ENCODE data around the gene MYB. TPM values are rescaled to one million over a fixed set of nuclear protein-coding genes. Genes with fewer than 3 reads are reported as not detected.
"Not testable (repeated sequence)": the region's sequence is repeated elsewhere in the genome, so short reads cannot be mapped to it uniquely, and the experiment has no call there.

Gene MYB
- total RNA-seq, 4 donors from 2014 or later, result 0.50 to 0.96 (median 0.56) TPM; not detected in 1

DNA sequence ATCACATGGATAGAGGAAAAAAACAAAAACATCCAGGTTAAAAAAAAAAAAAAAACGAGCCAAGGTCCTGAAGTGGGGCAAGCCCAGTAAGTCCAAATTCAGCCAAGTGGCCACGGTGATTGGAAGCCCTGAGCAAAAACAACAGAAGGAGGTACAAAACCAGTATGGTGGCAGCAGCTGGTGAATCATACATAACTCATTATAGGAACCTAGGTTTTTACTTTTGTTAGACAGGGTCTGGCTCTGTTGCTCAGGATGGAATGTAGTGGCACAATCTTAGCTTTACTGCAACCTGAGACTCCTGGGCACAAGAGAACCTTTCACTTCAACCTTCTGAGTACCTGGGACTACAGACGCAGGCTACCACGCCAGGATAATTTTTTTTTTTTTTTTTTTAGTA is 22.7 kb upstream of the MYB start:
- TF ChIP-seq, protein P1, sequence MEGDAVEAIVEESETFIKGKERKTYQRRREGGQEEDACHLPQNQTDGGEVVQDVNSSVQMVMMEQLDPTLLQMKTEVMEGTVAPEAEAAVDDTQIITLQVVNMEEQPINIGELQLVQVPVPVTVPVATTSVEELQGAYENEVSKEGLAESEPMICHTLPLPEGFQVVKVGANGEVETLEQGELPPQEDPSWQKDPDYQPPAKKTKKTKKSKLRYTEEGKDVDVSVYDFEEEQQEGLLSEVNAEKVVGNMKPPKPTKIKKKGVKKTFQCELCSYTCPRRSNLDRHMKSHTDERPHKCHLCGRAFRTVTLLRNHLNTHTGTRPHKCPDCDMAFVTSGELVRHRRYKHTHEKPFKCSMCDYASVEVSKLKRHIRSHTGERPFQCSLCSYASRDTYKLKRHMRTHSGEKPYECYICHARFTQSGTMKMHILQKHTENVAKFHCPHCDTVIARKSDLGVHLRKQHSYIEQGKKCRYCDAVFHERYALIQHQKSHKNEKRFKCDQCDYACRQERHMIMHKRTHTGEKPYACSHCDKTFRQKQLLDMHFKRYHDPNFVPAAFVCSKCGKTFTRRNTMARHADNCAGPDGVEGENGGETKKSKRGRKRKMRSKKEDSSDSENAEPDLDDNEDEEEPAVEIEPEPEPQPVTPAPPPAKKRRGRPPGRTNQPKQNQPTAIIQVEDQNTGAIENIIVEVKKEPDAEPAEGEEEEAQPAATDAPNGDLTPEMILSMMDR (IDR thresholded peaks at IDR 0.05), result no peak
- ATAC-seq (ENCODE audit: low FRiP score), result no peak
- DNase-seq (ENCODE audit: low spot score), result no peak

GRCh38 chr6:135159531-135159930 is 21.6 kb upstream of the MYB start:
- DNase-seq (ENCODE audit: low spot score) (no peak), ATAC-seq (ENCODE audit: low FRiP score) (no peak)
- TF ChIP-seq, protein P1 (IDR thresholded peaks at IDR 0.05), result no peak

DNA sequence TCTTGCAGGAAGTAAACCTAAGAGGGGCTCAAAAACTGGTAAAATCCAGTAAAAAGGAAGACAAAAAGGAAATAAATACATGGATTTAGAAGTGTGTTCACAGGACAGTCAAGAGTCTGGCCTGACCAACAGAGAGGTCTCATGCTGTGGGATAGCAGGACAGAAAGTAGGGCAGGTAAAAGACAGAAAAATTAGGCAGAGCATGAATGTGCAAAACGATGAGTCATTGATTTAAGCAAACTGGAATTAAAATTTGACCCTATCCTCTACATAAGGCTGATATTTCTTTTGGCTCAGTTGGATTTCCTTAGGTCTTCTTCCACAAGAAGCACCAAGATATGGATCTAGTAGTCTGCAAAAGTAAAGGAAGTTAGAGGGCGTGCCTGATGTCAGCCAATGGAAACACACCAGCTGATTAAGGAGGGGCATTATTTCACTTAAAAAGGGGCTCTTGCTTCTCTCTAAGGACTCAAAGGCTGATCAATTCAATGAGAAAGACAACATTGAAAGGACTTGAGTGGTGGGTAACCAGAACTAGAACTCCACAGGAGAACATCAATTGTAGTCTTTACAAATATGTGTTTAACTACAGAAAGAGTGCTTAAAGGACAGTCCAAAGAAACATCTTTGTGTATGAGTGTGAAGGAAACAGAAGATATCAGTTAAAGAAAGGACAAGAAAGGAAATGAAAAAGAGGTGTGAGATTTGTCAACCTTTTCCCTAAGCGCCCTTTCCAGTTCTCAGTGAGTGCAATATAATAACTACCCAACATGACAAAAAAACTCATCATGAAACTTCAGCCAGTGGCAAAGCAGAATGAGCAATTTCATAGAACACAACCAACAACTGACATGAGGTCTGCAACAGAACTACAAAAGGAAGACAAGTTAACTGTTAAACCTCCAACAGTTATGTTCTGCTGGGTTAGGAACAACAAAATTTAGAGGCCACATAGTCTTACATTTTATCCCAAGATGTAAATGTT is 19.4 kb upstream of the MYB start:
- ATAC-seq (ENCODE audit: low FRiP score) (no peak), DNase-seq (ENCODE audit: low spot score) (no peak)
- TF ChIP-seq, protein P1 (IDR thresholded peaks at IDR 0.05), result no peak

DNA sequence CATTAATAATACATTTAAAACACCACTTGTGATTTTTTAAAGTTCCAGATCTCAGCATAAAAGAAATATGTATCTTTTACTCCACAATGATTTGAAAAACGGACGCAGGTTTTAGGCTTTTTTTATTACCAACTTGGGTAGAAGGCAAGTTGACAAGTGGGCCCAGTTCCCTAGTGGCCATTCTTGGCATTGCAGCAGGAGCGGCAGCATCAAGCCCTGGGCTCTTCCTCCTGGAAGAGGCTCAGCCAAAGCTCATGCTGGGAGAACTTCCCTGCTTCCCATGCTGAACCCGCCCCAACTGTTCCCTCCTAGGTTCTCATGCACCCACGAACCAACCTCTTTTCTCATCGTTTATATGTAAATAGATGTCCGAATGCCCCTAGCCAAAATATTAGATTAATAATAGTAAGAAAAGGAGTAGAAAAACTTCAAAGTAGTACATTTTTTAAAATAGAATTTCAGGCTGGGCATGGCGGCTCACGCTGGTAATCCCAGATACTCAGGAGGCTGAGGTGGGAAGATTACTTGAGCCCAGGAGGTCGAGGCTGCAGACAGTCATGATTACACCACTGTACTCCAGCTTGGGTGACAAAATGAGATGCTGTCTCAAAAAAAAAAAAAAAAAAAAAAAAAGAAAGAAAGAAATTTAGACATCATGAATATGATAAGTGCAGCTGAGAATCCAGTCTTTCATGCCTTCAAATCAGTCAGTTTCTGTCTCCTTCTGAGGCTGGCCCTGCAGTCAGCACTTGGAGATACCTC is 18.2 kb upstream of the MYB start:
- no peak for DNase-seq (ENCODE audit: low spot score)
- no peak for ATAC-seq (ENCODE audit: low FRiP score)
- TF ChIP-seq, protein P1 (IDR thresholded peaks at IDR 0.05), result no peak

- DNase-seq (ENCODE audit: low spot score) (no peak), ATAC-seq (ENCODE audit: low FRiP score) (no peak)
- TF ChIP-seq, protein P1 (IDR thresholded peaks at IDR 0.05), result no peak
These were observed 17.7 kb upstream of the MYB start for GRCh38 chr6:135163440-135163738.

DNA sequence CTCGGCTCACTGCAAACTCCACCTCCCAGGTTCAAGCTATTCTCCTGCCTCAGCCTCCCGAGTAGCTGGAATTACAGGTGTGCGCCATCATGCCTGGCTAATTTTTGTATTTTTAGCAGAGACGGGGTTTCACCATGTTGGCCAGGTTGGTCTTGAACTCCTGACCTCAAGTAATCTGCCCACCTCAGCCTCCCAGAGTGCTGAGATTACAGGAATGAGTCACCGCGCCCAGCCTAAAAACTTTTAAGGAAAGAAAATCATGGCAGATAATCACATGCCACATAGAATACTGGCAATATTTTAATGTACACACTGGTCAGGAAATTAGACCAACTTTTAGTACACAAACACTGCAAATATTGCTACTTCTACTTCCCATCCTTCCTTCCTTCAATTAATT is 16.7 kb upstream of the MYB start:
- not testable (repeated sequence) for DNase-seq (ENCODE audit: low spot score); ATAC-seq (ENCODE audit: low FRiP score)

GRCh38 chr6:135165031-135165430 is 16.1 kb upstream of the MYB start:
- ATAC-seq (ENCODE audit: low FRiP score), result no peak
- DNase-seq (ENCODE audit: low spot score), result no peak
- TF ChIP-seq, protein P1 (IDR thresholded peaks at IDR 0.05), result no peak

Data from omental fat pad (tissue), 4 donors.